Smooth muscle cell (in vitro differentiated cells): Measurements from ENCODE around the gene SLC25A24. TPM values are rescaled to one million over a fixed set of nuclear protein-coding genes. Genes with fewer than 3 reads are reported as not detected.

ENCODE experiments used
- DNase-seq: peaks from one replicate; lab custom pipeline; 2025; ENCODE audit not compliant: unreplicated experiment; lab: John Stamatoyannopoulos, UW
- H2AFZ ChIP-seq: fragments of 200-600 bp; sonication (generic); 2 replicates; pipeline ENCODE4 v1.6.0; 2016; ENCODE audit warnings: antibody characterized with exemption, low read depth, mild to moderate bottlenecking
- H3F3A ChIP-seq: fragments of 200-600 bp; sonication (generic); 2 replicates; pipeline ENCODE4 v1.6.0; 2017; ENCODE audit warnings: antibody characterized with exemption, low read depth
- H3K27ac ChIP-seq: fragments of 200-600 bp; sonication (generic); 2 replicates; pipeline ENCODE4 v1.5.1; 2016; ENCODE audit warnings: low read depth, mild to moderate bottlenecking
- H3K27me3 ChIP-seq: fragments of 200-600 bp; sonication (generic); 2 replicates; pipeline ENCODE4 v1.6.1; 2016; ENCODE audit warnings: low read depth, mild to moderate bottlenecking
- H3K36me3 ChIP-seq: fragments of 200-600 bp; sonication (generic); 2 replicates; pipeline ENCODE4 v1.5.1; 2016; ENCODE audit warnings: low read depth
- H3K4me1 ChIP-seq: fragments of 200-600 bp; sonication (generic); 2 replicates; pipeline ENCODE4 v1.5.1; 2016; ENCODE audit warnings: low read depth
- H3K4me2 ChIP-seq: fragments of 200-600 bp; sonication (generic); 2 replicates; pipeline ENCODE4 v1.6.0; 2016; ENCODE audit warnings: mild to moderate bottlenecking
- H3K4me3 ChIP-seq: fragments of 200-600 bp; sonication (generic); 2 replicates; pipeline ENCODE4 v1.5.1; 2016; ENCODE audit warnings: mild to moderate bottlenecking
- H3K79me2 ChIP-seq: fragments of 200-600 bp; sonication (generic); 2 replicates; pipeline ENCODE4 v1.6.0; 2016; ENCODE audit warnings: low read depth, mild to moderate bottlenecking
- H3K9ac ChIP-seq: fragments of 200-600 bp; sonication (generic); 2 replicates; pipeline ENCODE4 v1.6.0; 2016; ENCODE audit warnings: low read depth
- H3K9me3 ChIP-seq: fragments of 200-600 bp; sonication (generic); replicated peaks from 2 replicates; pipeline ENCODE4 v1.5.1; 2016; ENCODE audit warnings: low read depth
- H4K20me1 ChIP-seq: fragments of 200-600 bp; sonication (generic); 2 replicates; pipeline ENCODE4 v1.6.0; 2016; ENCODE audit warnings: low read depth
- WGBS: methylation state at CpG from one replicate; pipeline ENCODE4 v1.1.7; 2016; ENCODE audit warnings: low lambda C conversion rate; 5-methylcytosine and 5-hydroxymethylcytosine counted together
- polyA plus RNA-seq: library from polyadenylated mRNA; unstranded; fragments of >200 nt; fragmentation: Nextera tagmentation; extraction: Ambion mirVana; gene quantifications from 2 replicates; pipeline ENCODE4 v1.2.1, GENCODE V29; 2016
- total RNA-seq: library from RNA; depleted of rRNA; stranded (reverse); fragments of >200 nt; gene quantifications from 2 replicates; pipeline ENCODE4 v1.2.3, GENCODE V29; 2014
- TF ChIP-seq, protein P1 (sequence below): fragments of 200-600 bp; sonication (generic); IDR thresholded peaks from 2 replicates; pipeline ENCODE4 v1.5.1; 2017; ENCODE audit warnings: borderline replicate concordance, mild to moderate bottlenecking, antibody characterized with exemption; ENCODE audit not compliant: insufficient read depth, poor library complexity, severe bottlenecking

Gene SLC25A24
- total and polyA plus RNA-seq, 2 experiments from 2014 or later = 30.8 to 69.9 TPM

DNA sequence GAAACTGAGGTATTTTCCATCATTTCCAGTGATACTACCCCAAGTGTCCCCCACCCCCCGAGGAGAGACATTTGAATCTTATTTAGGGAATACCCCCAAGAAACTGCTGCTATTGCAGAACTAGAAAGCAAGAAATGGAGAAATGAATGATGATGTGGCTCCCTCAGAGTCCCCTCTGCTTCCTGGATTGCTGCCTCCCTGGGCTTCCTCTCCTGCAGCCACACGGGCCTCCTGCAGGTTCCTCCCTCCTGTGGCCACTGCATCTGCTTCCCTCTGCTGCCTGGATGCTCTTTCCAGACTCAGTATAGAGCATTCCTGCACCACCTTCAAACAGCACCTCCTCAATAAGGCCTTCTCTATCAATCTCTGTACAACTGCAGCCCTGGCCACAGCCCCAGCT is 69.3 kb downstream of the SLC25A24 start:
- DNase-seq = no peak
- 85% methylated on average over 2 of the region's 2 CpGs for WGBS

DNA sequence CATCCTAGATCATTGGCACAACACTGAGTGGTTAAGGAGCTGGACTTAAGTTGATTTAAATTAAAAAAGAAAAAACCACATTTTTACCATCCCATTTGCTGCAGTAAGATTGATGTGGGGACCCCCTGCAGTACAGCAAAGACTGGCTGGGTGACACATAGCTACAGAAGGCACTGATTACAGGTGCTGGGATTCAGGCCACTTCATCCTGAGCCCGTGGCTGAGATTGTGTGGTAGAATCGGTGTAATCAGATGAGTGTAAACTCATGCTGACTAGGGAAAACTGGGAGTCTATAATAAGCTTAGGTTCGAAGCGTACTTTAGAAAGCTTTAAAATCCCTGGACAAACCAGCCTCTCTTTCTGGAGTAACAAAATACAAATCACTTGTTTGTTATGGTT is 70.1 kb downstream of the SLC25A24 start:
- no peak for DNase-seq
- Histone ChIP-seq H3K79me2 (no peaks in the 10 kb centered on the region), H3K4me3 (no peak overlapping the region), H2AFZ (no peak overlapping the region), H3F3A (no peaks in the 10 kb centered on the region), H3K4me2 (no peak overlapping the region), H3K4me1 (no peaks in the 10 kb centered on the region), H3K36me3 (peaks cover 6% of the 10 kb centered on the region), H3K9me3 (no peaks in the 10 kb centered on the region), H4K20me1 (no peaks in the 10 kb centered on the region), H3K27me3 (no peaks in the 10 kb centered on the region), H3K9ac (no peak overlapping the region), H3K27ac (no peak overlapping the region)
- TF ChIP-seq, protein P1, sequence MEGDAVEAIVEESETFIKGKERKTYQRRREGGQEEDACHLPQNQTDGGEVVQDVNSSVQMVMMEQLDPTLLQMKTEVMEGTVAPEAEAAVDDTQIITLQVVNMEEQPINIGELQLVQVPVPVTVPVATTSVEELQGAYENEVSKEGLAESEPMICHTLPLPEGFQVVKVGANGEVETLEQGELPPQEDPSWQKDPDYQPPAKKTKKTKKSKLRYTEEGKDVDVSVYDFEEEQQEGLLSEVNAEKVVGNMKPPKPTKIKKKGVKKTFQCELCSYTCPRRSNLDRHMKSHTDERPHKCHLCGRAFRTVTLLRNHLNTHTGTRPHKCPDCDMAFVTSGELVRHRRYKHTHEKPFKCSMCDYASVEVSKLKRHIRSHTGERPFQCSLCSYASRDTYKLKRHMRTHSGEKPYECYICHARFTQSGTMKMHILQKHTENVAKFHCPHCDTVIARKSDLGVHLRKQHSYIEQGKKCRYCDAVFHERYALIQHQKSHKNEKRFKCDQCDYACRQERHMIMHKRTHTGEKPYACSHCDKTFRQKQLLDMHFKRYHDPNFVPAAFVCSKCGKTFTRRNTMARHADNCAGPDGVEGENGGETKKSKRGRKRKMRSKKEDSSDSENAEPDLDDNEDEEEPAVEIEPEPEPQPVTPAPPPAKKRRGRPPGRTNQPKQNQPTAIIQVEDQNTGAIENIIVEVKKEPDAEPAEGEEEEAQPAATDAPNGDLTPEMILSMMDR = no peak
- WGBS = 92% methylated on average over 4 of the region's 4 CpGs

More for the DNA sequence above, 69.3 kb downstream of the SLC25A24 start:
- H3K36me3 ChIP-seq = peaks cover 12% of the 10 kb centered on the region
- H3K4me3 ChIP-seq = no peak overlapping the region
- H3K4me1 ChIP-seq = no peaks in the 10 kb centered on the region
- H3K9me3 ChIP-seq = no peaks in the 10 kb centered on the region
- no peaks in the 10 kb centered on the region for H3K27me3 ChIP-seq
- TF ChIP-seq, protein P1 = no peak
- H3K79me2 ChIP-seq = no peaks in the 10 kb centered on the region
- no peak overlapping the region for H3K4me2 ChIP-seq
- no peak overlapping the region for H2AFZ ChIP-seq
- no peak overlapping the region for H3K27ac ChIP-seq
- H3K9ac ChIP-seq = no peak overlapping the region
- no peaks in the 10 kb centered on the region for H4K20me1 ChIP-seq
- no peaks in the 10 kb centered on the region for H3F3A ChIP-seq

DNA sequence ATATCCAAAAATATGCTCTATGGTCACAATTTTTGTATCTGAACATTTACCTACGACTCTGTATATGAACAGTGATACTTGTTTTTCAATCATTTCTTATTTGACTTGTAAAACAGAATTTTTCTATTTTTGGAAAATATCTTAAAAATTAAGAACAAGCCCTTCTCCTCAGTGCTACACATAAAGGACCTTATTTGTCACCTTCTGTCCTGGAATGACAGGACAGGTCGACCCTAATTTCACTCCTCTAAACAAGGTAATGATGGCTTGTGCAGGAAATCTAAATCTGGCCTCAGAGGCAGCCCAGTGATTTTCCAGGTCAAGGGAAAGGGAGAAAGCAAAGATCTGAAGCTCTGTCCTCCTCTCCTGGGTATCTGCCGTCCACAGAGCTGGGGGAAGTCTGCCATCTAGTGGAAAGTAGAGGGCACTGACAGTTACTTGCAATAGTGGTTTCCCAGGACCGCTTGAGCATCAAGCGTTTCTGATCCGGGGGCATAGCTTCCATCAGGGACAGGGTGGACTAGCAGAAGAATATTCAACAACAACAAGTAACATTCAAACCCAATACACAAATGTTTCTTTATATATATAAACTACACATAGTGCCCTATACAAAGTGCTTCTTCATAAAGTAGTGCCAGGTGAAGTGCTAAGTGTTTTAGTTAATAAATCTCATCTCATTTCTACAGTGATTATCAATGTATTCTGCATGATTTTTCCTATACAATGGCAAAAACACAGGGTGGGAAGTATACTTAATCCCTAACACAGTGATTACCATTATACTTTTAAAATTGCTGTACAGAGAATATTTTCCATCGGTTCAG is 74.6 kb downstream of the SLC25A24 start:
- Histone ChIP-seq H3K27me3 (peaks cover 4% of the 10 kb centered on the region), H2AFZ (no peak overlapping the region), H3F3A (no peaks in the 10 kb centered on the region), H3K9me3 (no peaks in the 10 kb centered on the region), H3K27ac (no peak overlapping the region), H3K36me3 (no peaks in the 10 kb centered on the region), H4K20me1 (no peaks in the 10 kb centered on the region), H3K79me2 (no peaks in the 10 kb centered on the region), H3K4me2 (no peak overlapping the region), H3K4me1 (no peaks in the 10 kb centered on the region), H3K9ac (no peak overlapping the region), H3K4me3 (no peak overlapping the region)
- 8% methylated on average over 7 of the region's 7 CpGs for WGBS
- peak; percentile 13 for DNase-seq
- TF ChIP-seq, protein P1 = peak; percentile 92
